DND-41 (cell line): ENCODE data around the gene FAAP100.

Experiments used
- ATAC-seq: fragments of 200-7000 bp; cut with Tn5 transposase; 3 replicates; pipeline ENCODE4 v1.9.1; 2021; ENCODE audit warnings: low read depth; ENCODE audit not compliant: insufficient read depth
- DNase-seq: peaks from one replicate; pipeline ENCODE4 v3.0.0-alpha.2; 2020
- H2AFZ ChIP-seq: 2 replicates; pipeline ENCODE4 v1.6.0; 2012; ENCODE audit warnings: low read depth, low read length
- H3K27ac ChIP-seq: 2 replicates; pipeline ENCODE4 v1.5.1; 2012; ENCODE audit warnings: low read length, inconsistent platforms
- H3K27me3 ChIP-seq: fragments of 200-600 bp; sonication (generic); 2 replicates; pipeline ENCODE4 v1.6.0; 2012; ENCODE audit warnings: low read length, mild to moderate bottlenecking, inconsistent platforms; ENCODE audit not compliant: insufficient read depth, poor library complexity
- H3K36me3 ChIP-seq: 2 replicates; pipeline ENCODE4 v1.5.1; 2012; ENCODE audit warnings: low read length, inconsistent platforms; ENCODE audit not compliant: insufficient read depth
- H3K4me1 ChIP-seq: 2 replicates; pipeline ENCODE4 v1.5.1; 2012; ENCODE audit warnings: mild to moderate bottlenecking, low read length; ENCODE audit not compliant: insufficient read depth
- H3K4me2 ChIP-seq: 2 replicates; pipeline ENCODE4 v1.6.0; 2012; ENCODE audit warnings: mild to moderate bottlenecking, moderate library complexity, low read length, inconsistent platforms; ENCODE audit not compliant: insufficient read depth
- H3K4me3 ChIP-seq, 2 experiments: fragments of 200-600 bp in 1 of 2; shearing (Covaris generic) in 1 of 2; 2 replicates each; pipeline ENCODE4 v1.5.1; 2012 to 2016; ENCODE audit warnings: inconsistent platforms in 2 of 2, low read length in 2 of 2, mild to moderate bottlenecking in 2 of 2, low read depth in 1 of 2, moderate library complexity in 1 of 2
- H3K79me2 ChIP-seq: 2 replicates; pipeline ENCODE4 v1.6.0; 2012; ENCODE audit warnings: low read length, inconsistent platforms; ENCODE audit not compliant: insufficient read depth
- H3K9ac ChIP-seq: 2 replicates; pipeline ENCODE4 v1.6.0; 2012; ENCODE audit warnings: low read depth, mild to moderate bottlenecking, inconsistent platforms, low read length, moderate library complexity
- H3K9me3 ChIP-seq: 2 replicates; pipeline ENCODE4 v1.5.1; 2012; ENCODE audit warnings: low read length, moderate library complexity, mild to moderate bottlenecking, inconsistent platforms; ENCODE audit not compliant: insufficient read depth, severe bottlenecking
- H4K20me1 ChIP-seq: 2 replicates; pipeline ENCODE4 v1.6.0; 2012; ENCODE audit warnings: low read length; ENCODE audit not compliant: insufficient read depth
- CTCF ChIP-seq: IDR thresholded peaks from 2 replicates; pipeline ENCODE4 v1.5.1; 2012; ENCODE audit warnings: borderline replicate concordance, low read length, moderate library complexity, mild to moderate bottlenecking; ENCODE audit not compliant: poor library complexity, severe bottlenecking; ENCODE audit errors: extremely low read depth
- EZH2 ChIP-seq: IDR thresholded peaks from 3 replicates; pipeline ENCODE4 v1.6.1; 2012; ENCODE audit warnings: borderline replicate concordance, low read depth, mild to moderate bottlenecking, moderate library complexity, low read length, inconsistent platforms; ENCODE audit not compliant: severe bottlenecking

FAAP100 gene

DNA sequence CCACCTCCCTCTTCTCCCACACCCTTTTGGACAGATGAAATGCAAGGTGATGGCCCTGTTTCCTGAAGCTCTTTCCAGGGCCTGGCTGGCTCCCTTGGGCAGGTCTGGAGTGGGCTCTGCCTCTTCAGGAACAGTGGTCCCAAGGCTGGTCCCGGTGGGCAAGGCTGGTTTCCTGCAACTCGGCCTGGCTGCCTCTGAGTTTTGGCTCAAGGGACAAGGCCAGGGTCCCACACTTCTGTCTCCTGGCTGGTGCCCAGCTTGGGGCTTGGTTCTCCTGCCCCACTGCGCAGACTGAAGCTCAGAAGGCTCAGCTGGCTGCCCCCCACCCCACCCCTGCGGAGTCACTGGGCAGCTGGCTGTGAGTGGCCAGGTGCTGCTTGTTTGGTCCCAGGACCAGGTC lies 35.7 kb downstream of the FAAP100 start:
- no peaks in the 10 kb centered on the region for H3K9me3 ChIP-seq
- H4K20me1 ChIP-seq = peaks cover 38% of the 10 kb centered on the region
- ATAC-seq (no peak), DNase-seq (no peak)
- no peak for TF ChIP-seq EZH2
- TF ChIP-seq CTCF = no peak
- no peak overlapping the region for H3K27ac ChIP-seq
- peak overlapping the region; percentile 99 for H3K9ac ChIP-seq
- no peaks in the 10 kb centered on the region for H3K27me3 ChIP-seq
- no peak overlapping the region for H2AFZ ChIP-seq
- H3K36me3 ChIP-seq = peaks cover 11% of the 10 kb centered on the region
- H3K79me2 ChIP-seq = peaks cover 54% of the 10 kb centered on the region
- peaks cover 23% of the 10 kb centered on the region for H3K4me1 ChIP-seq
- H3K4me3 ChIP-seq = peak overlapping the region in 1 of 2 experiments; percentile 66; a peak in 2 of 4 replicates
- H3K4me2 ChIP-seq = peak overlapping the region; percentile 73

- no peak overlapping the region for H2AFZ ChIP-seq
- H3K4me1 ChIP-seq = peaks cover 25% of the 10 kb centered on the region
- H3K36me3 ChIP-seq = peaks cover 19% of the 10 kb centered on the region
- H3K4me3 ChIP-seq = peak overlapping the region; percentile 31 to 66; a peak in 3 of 4 replicates
- no peaks in the 10 kb centered on the region for H3K9me3 ChIP-seq
- H3K27ac ChIP-seq = peak overlapping the region; percentile 95
- peaks cover 62% of the 10 kb centered on the region for H3K79me2 ChIP-seq
- peaks cover 46% of the 10 kb centered on the region for H4K20me1 ChIP-seq
- ATAC-seq (no peak), DNase-seq (no peak)
- H3K4me2 ChIP-seq = peak overlapping the region; percentile 73
- TF ChIP-seq CTCF = no peak
- TF ChIP-seq EZH2 = no peak
- peak overlapping the region; percentile 99 for H3K9ac ChIP-seq
- H3K27me3 ChIP-seq = no peaks in the 10 kb centered on the region
These were observed 36.6 kb downstream of the FAAP100 start for GRCh38 chr17:81515530-81516041.

GRCh38 chr17:81514739-81515529 lies 37.2 kb downstream of the FAAP100 start:
- Histone ChIP-seq H3K4me1 (peaks cover 31% of the 10 kb centered on the region), H3K4me3 (peak overlapping the region; percentile 31 to 66; a peak in 3 of 4 replicates), H3K36me3 (peaks cover 26% of the 10 kb centered on the region), H3K27ac (peak overlapping the region; percentile 95), H3K4me2 (peak overlapping the region; percentile 73), H4K20me1 (peaks cover 47% of the 10 kb centered on the region), H2AFZ (peak overlapping the region; percentile 69), H3K27me3 (no peaks in the 10 kb centered on the region), H3K9ac (peak overlapping the region; percentile 99), H3K79me2 (peaks cover 69% of the 10 kb centered on the region), H3K9me3 (no peaks in the 10 kb centered on the region)
- ATAC-seq = peak; percentile 52
- no peak for TF ChIP-seq CTCF
- peak; percentile 78 for DNase-seq
